Activated CD4-positive, alpha-beta T cell treated with anti-CD3 and anti-CD28 coated beads for 1 hour (primary cell): ENCODE data around the gene TMA16.
"Not testable (repeated sequence)": the region's sequence is repeated elsewhere in the genome, so short reads cannot be mapped to it uniquely, and the experiment has no call there.

Source experiments
- DNase-seq: peaks from one replicate; pipeline ENCODE4 v3.0.0-alpha.2; 2020

Gene TMA16

GRCh38 chr4:163523791-163524365 is 29.4 kb downstream of the TMA16 start:
- no peak for DNase-seq

- DNase-seq: no peak
These were observed 31.5 kb downstream of the TMA16 start for GRCh38 chr4:163525982-163526381.

GRCh38 chr4:163527172-163527571 is 32.7 kb downstream of the TMA16 start:
- DNase-seq: no peak

- DNase-seq: no peak
These were observed 34.2 kb downstream of the TMA16 start for GRCh38 chr4:163528653-163529052.

- DNase-seq: no peak
These were observed 39.6 kb downstream of the TMA16 start for GRCh38 chr4:163534056-163534455.

- no peak for DNase-seq
These were observed 41.2 kb downstream of the TMA16 start for GRCh38 chr4:163535657-163536056.

- DNase-seq: no peak
These were observed 41.6 kb downstream of the TMA16 start for GRCh38 chr4:163536091-163536490.

- no peak for DNase-seq
These were observed 42.6 kb downstream of the TMA16 start for GRCh38 chr4:163537114-163537513.

GRCh38 chr4:163538820-163539219 is 44.3 kb downstream of the TMA16 start:
- DNase-seq: not testable (repeated sequence)

GRCh38 chr4:163540448-163540847 is 46.0 kb downstream of the TMA16 start:
- DNase-seq: no peak

GRCh38 chr4:163540977-163541376 is 46.5 kb downstream of the TMA16 start:
- no peak for DNase-seq

- DNase-seq: no peak
These were observed 47.8 kb downstream of the TMA16 start for GRCh38 chr4:163542275-163542674.

GRCh38 chr4:163544407-163545038 is 50.0 kb downstream of the TMA16 start:
- peak; percentile 45 for DNase-seq

- no peak for DNase-seq
These were observed 54.2 kb downstream of the TMA16 start for GRCh38 chr4:163548481-163549243.

- DNase-seq: no peak
These were observed 56.4 kb downstream of the TMA16 start for GRCh38 chr4:163550869-163551267.

- no peak for DNase-seq
These were observed 58.7 kb downstream of the TMA16 start for GRCh38 chr4:163553146-163553545.

- no peak for DNase-seq
These were observed 60.5 kb downstream of the TMA16 start for GRCh38 chr4:163554870-163555465.

GRCh38 chr4:163556177-163556576 is 61.7 kb downstream of the TMA16 start:
- DNase-seq: no peak

GRCh38 chr4:163556650-163557391 is 62.3 kb downstream of the TMA16 start:
- DNase-seq: no peak

- no peak for DNase-seq
These were observed 64.1 kb downstream of the TMA16 start for GRCh38 chr4:163558539-163559044.

GRCh38 chr4:163562496-163562895 is 68.0 kb downstream of the TMA16 start:
- no peak for DNase-seq

GRCh38 chr4:163563592-163563991 is 69.1 kb downstream of the TMA16 start:
- DNase-seq: no peak

- DNase-seq: no peak
These were observed 69.8 kb downstream of the TMA16 start for GRCh38 chr4:163564221-163564720.
